OCI-LY7 (cell line): ENCODE results near the gene SMIM9. TPM values are rescaled to one million over a fixed set of nuclear protein-coding genes. Genes with fewer than 3 reads are reported as not detected.
"Not testable (repeated sequence)": the region's sequence is repeated elsewhere in the genome, so short reads cannot be mapped to it uniquely, and the experiment has no call there.

Experiments
- Bru-seq: library from RNA; stranded (reverse); fragments of 400-500 nt; gene quantifications from one replicate; lab custom pipeline; 2021; lab: Mats Ljungman, UMichigan
- BruChase-seq, 2 experiments: library from RNA; stranded (reverse); fragments of 400-500 nt; gene quantifications; one replicate each; lab custom pipeline; 2021; lab: Mats Ljungman, UMichigan
- BruUV-seq: library from RNA; stranded (reverse); fragments of 400-500 nt; replicated peaks from 2 replicates; lab custom pipeline; 2021; lab: Mats Ljungman, UMichigan
- CTCF ChIA-PET: fragments of 300-600 bp; sonication (Branson Sonifier 250); formaldehyde crosslinking; loops from one replicate; lab custom pipeline; 2022; ENCODE audit warnings: antibody characterized with exemption; ENCODE audit not compliant: unreplicated experiment; lab: Charles Lee
- POLR2A ChIA-PET: fragments of 300-600 bp; sonication (Branson Sonifier 250); formaldehyde crosslinking; loops from one replicate; lab custom pipeline; 2022; ENCODE audit warnings: antibody characterized with exemption; lab: Charles Lee
- DNase-seq: peaks from one replicate; pipeline ENCODE4 v3.0.0-alpha.2; 2015; ENCODE audit warnings: low spot score
- H2AFZ ChIP-seq: fragments of 200-600 bp; sonication (generic), shearing (Covaris generic); 2 replicates; pipeline ENCODE4 v1.6.1; 2014; ENCODE audit warnings: mild to moderate bottlenecking, antibody characterized with exemption, low read length, moderate library complexity
- H3K27ac ChIP-seq: fragments of 200-600 bp; sonication (generic); 2 replicates; pipeline ENCODE4 v1.5.1; 2014; ENCODE audit warnings: mixed run types, low read depth, mild to moderate bottlenecking, moderate library complexity, low read length, inconsistent platforms; ENCODE audit not compliant: poor library complexity, severe bottlenecking
- H3K36me3 ChIP-seq: fragments of 200-600 bp; sonication (generic); 2 replicates; pipeline ENCODE4 v1.6.1; 2014; ENCODE audit warnings: mild to moderate bottlenecking, antibody characterized with exemption, low read length, moderate library complexity, mixed read lengths; ENCODE audit not compliant: insufficient read depth
- H3K4me1 ChIP-seq: fragments of 200-600 bp; sonication (generic); 2 replicates; pipeline ENCODE4 v1.5.1; 2014; ENCODE audit warnings: mild to moderate bottlenecking, low read length; ENCODE audit not compliant: insufficient read depth, poor library complexity, severe bottlenecking
- H3K4me2 ChIP-seq: fragments of 200-600 bp; sonication (generic); 2 replicates; pipeline ENCODE4 v1.6.1; 2014; ENCODE audit warnings: mild to moderate bottlenecking, low read length
- H3K4me3 ChIP-seq: fragments of 200-600 bp; sonication (generic); 2 replicates; pipeline ENCODE4 v1.5.1; 2014; ENCODE audit warnings: mild to moderate bottlenecking, low read depth, low read length; ENCODE audit not compliant: poor library complexity, severe bottlenecking
- H3K79me2 ChIP-seq: fragments of 200-600 bp; sonication (generic); 2 replicates; pipeline ENCODE4 v1.6.1; 2016; ENCODE audit warnings: low read depth, mild to moderate bottlenecking, low read length, moderate library complexity, mixed read lengths; ENCODE audit not compliant: insufficient read depth
- H3K9me2 ChIP-seq: fragments of 200-600 bp; sonication (generic); 2 replicates; pipeline ENCODE4 v1.6.1; 2016; ENCODE audit warnings: mild to moderate bottlenecking, low read length, mixed read lengths; ENCODE audit not compliant: insufficient read depth
- H3K9me3 ChIP-seq: fragments of 200-600 bp; sonication (generic); 2 replicates; pipeline ENCODE4 v1.6.1; 2014; ENCODE audit warnings: mild to moderate bottlenecking, mixed run types, low read length, mixed read lengths
- H4K20me1 ChIP-seq: fragments of 200-600 bp; sonication (generic); 2 replicates; pipeline ENCODE4 v1.6.1; 2014; ENCODE audit warnings: mild to moderate bottlenecking, antibody characterized with exemption, low read length, moderate library complexity, mixed read lengths; ENCODE audit not compliant: insufficient read depth
- CTCF ChIP-seq: fragments of 200-600 bp; sonication (generic); conservative IDR thresholded peaks from 2 replicates; pipeline ENCODE4 v1.5.1; 2014; ENCODE audit warnings: mild to moderate bottlenecking, antibody characterized with exemption, low read length, moderate library complexity, mixed read lengths
- EZH2phosphoT487 ChIP-seq: fragments of 200-600 bp; sonication (generic); IDR thresholded peaks from 2 replicates; pipeline ENCODE4 v1.6.1; 2018; ENCODE audit warnings: low read depth, borderline replicate concordance, mild to moderate bottlenecking, mixed run types, antibody characterized with exemption, low read length, moderate library complexity, mixed read lengths
- intact Hi-C: fragments of 100-400 bp; cut with micrococcal nuclease; formaldehyde crosslinking; loops from one replicate; pipeline ENCODE4 v1.10.0; 2022; ENCODE audit not compliant: unreplicated experiment
- long read RNA-seq: library from polyadenylated mRNA; stranded (forward); transcript quantifications from one replicate; pipeline ENCODE4 v2.0.0, GENCODE V29; 2022
- total RNA-seq, 2 experiments: library from RNA; depleted of rRNA in 1 of 2; stranded (reverse); fragments of >200 nt in 1 of 2; shearing (Covaris generic) in 1 of 2; gene quantifications; 2 replicates each; pipeline ENCODE4 v1.2.3, GENCODE V29; 2014 to 2022

SMIM9 gene
- total RNA-seq (2014; rRNA removed; shearing (Covaris generic)): not detected in 2 replicates
- not detected in 2 replicates for total RNA-seq (2022)
- Bru-seq, nascent RNA: not detected
- not detected for BruChase-seq, experiment 1, labeled RNA remaining after a 6-hour chase
- not detected for BruChase-seq, experiment 2, labeled RNA remaining after a 2-hour chase
- long read RNA-seq: 0 reads

DNA sequence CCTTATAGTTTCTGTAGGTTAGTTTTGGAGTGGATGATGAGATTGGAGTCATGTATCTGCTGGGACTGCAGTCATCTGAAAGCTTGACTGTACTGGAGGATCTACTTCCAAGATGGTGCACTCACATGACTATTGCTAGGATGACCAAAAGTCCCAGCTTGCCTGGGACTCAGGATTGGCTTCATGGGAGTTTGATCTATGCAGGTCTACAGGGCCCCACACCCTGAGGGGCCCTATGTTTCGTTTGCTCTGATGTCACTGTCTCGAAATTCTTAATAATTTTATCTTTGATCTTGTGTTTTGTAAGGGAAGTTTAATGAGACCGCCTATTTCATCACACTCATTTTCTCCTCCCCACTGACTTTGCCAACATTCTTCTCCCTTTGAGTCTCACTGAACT lies at the start of gene SMIM9:
Gene SMIM9, minus strand, starts transcription at position 101 of the 400 bp plus-strand sequence. CDS start 3,806 bp downstream, outside the sequence.
- H3K36me3 ChIP-seq: no peaks in the 10 kb centered on the region
- no peak within 1 kb of the TSS for H2AFZ ChIP-seq
- no peak within 1 kb of the TSS for H3K4me2 ChIP-seq
- ChIA-PET CTCF (no interaction called here), POLR2A (interaction anchor here (0.9 kb wide), 1 partner anchor 17 kb away, joined by 3 read pairs; no protein-coding TSS in a partner anchor)
- H3K9me2 ChIP-seq: no peaks in the 10 kb centered on the region
- H3K27ac ChIP-seq: no peak within 1 kb of the TSS
- H3K4me1 ChIP-seq: no peaks in the 10 kb centered on the region
- H4K20me1 ChIP-seq: no peaks in the 10 kb centered on the region
- H3K79me2 ChIP-seq: no peaks in the 10 kb centered on the region
- H3K9me3 ChIP-seq: no peaks in the 10 kb centered on the region
- TF ChIP-seq CTCF: no peak
- TF ChIP-seq EZH2phosphoT487: no peak
- no peak for DNase-seq
- intact Hi-C loops: no loop called here
- no TSS peak for BruUV-seq
- H3K4me3 ChIP-seq: no peak within 1 kb of the TSS

DNA sequence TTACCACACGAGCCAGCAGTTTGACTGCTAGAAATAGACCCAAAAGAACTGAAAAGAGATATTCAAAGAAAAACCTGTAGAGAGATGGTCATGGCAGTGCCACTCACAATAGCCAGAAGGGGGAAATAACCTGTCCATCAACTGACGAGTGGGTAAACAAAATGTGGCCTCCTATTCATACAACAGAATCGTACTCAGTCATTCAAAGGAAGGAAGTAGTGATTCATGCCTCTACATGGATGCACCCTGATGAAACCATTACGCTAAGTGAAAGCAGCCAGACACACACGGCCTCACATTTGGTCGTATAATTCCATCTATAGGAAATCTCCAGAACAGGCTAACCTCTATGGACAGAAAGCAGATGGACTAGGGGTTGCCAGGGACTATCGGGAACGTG lies 49.6 kb upstream of the SMIM9 start:
- not testable (repeated sequence) for BruUV-seq

DNA sequence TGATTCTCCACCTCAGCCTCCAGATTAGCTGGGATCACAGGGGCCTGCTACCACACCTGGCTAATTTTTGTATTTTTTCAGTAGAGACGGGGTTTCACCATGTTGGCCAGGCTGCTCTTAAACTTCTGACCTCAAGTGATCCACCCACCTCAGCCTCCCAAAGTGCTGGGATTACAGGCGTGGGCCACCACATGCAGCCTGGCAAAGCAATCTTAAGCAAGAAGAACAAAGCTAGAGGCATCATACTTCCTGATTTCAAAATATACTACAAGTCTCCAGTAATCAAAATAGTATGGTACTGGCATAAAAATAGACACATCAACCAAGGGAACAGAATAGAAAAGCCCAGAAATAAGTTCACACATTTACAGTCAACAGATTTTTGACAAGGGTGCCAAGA lies 38.9 kb upstream of the SMIM9 start:
- Histone ChIP-seq H3K4me2 (no peak overlapping the region), H3K27ac (no peak overlapping the region), H3K9me3 (no peaks in the 10 kb centered on the region), H3K9me2 (no peaks in the 10 kb centered on the region), H3K79me2 (no peaks in the 10 kb centered on the region), H3K4me3 (no peak overlapping the region), H3K36me3 (no peaks in the 10 kb centered on the region), H4K20me1 (no peaks in the 10 kb centered on the region), H3K4me1 (no peaks in the 10 kb centered on the region), H2AFZ (no peak overlapping the region)
- DNase-seq: no peak
- no TSS peak for BruUV-seq
- intact Hi-C loops: no loop called here
- TF ChIP-seq EZH2phosphoT487: no peak
- TF ChIP-seq CTCF: no peak
- CTCF ChIA-PET: no interaction called here
- POLR2A ChIA-PET: no interaction called here

More for the DNA sequence above, 49.6 kb upstream of the SMIM9 start:
- intact Hi-C loops, H3K79me2 ChIP-seq, H3K4me2 ChIP-seq, H3K9me2 ChIP-seq, H2AFZ ChIP-seq, H4K20me1 ChIP-seq, H3K4me3 ChIP-seq, DNase-seq, POLR2A ChIA-PET, H3K9me3 ChIP-seq, H3K27ac ChIP-seq, H3K36me3 ChIP-seq, H3K4me1 ChIP-seq, CTCF ChIA-PET: not testable (repeated sequence)

DNA sequence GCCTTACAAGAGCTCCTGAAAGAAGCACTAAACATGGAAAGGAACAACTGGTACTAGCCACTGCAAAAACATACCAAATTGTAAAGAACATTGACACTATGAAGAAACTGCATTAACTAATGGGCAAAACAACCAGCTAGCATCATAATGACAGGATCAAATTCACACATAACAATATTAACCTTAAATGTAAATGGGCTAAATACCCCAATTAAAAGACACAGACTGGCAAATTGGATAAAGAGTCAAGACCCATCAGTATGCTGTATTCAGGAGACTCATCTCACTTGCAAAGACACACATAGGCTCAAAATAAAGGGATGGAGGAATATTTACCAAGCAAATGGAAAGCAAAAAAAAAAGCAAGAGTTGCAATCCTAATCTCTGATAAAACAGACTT lies 34.1 kb upstream of the SMIM9 start:
- H3K9me2 ChIP-seq, POLR2A ChIA-PET, H3K4me3 ChIP-seq, H4K20me1 ChIP-seq, intact Hi-C loops, H3K4me1 ChIP-seq, H3K36me3 ChIP-seq, H3K4me2 ChIP-seq, H2AFZ ChIP-seq, CTCF ChIA-PET, H3K79me2 ChIP-seq, H3K9me3 ChIP-seq, BruUV-seq, H3K27ac ChIP-seq, DNase-seq: not testable (repeated sequence)
